PC-3 (cell line): ENCODE data around the gene FKBP7.

Experiments used
- EZH2 ChIP-seq: fragments of 300-600 bp; sonication (generic); IDR thresholded peaks from one replicate; pipeline ENCODE4 v1.6.1; 2017; ENCODE audit warnings: antibody characterized with exemption, mild to moderate bottlenecking, low read length; ENCODE audit not compliant: unreplicated experiment
- TF ChIP-seq, protein P1 (sequence below): fragments of 300-600 bp; sonication (generic); conservative IDR thresholded peaks from 2 replicates; pipeline ENCODE4 v1.5.1; 2017; ENCODE audit warnings: antibody characterized with exemption, low read depth, mild to moderate bottlenecking, low read length

GRCh38 chr2:178506101-178506500 is 27.7 kb upstream of the FKBP7 start:
- TF ChIP-seq, protein P1, sequence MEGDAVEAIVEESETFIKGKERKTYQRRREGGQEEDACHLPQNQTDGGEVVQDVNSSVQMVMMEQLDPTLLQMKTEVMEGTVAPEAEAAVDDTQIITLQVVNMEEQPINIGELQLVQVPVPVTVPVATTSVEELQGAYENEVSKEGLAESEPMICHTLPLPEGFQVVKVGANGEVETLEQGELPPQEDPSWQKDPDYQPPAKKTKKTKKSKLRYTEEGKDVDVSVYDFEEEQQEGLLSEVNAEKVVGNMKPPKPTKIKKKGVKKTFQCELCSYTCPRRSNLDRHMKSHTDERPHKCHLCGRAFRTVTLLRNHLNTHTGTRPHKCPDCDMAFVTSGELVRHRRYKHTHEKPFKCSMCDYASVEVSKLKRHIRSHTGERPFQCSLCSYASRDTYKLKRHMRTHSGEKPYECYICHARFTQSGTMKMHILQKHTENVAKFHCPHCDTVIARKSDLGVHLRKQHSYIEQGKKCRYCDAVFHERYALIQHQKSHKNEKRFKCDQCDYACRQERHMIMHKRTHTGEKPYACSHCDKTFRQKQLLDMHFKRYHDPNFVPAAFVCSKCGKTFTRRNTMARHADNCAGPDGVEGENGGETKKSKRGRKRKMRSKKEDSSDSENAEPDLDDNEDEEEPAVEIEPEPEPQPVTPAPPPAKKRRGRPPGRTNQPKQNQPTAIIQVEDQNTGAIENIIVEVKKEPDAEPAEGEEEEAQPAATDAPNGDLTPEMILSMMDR = no peak
- TF ChIP-seq EZH2 = no peak
